Thyroid gland (tissue), 4 donors: ENCODE measurements around the gene PWWP2A. TPM values are rescaled to one million over a fixed set of nuclear protein-coding genes. Genes with fewer than 3 reads are reported as not detected.

Experiments used
- DNase-seq, 2 donors: peaks; one replicate each; pipeline ENCODE4 v3.0.0-alpha.2; 2019
- H3K27ac ChIP-seq, 3 donors: fragments of 200-600 bp; sonication (generic); 1 replicate in 2 of 3; 2 replicates in 1 of 3; pipeline ENCODE4 v1.5.1; 2016 to 2019; ENCODE audit warnings: mild to moderate bottlenecking in 1 of 3, moderate library complexity in 1 of 3
- H3K27me3 ChIP-seq: fragments of 200-600 bp; sonication (generic); one replicate; pipeline ENCODE4 v1.5.1; 2019
- H3K36me3 ChIP-seq, 2 donors: fragments of 200-600 bp; sonication (generic); one replicate each; pipeline ENCODE4 v1.5.1; 2016 to 2019
- H3K4me1 ChIP-seq, 2 donors: fragments of 200-600 bp; sonication (generic); one replicate each; pipeline ENCODE4 v1.5.1; 2017 to 2019
- H3K4me3 ChIP-seq, 3 donors: fragments of 200-600 bp; sonication (generic); replicated peaks in 1 of 3; 1 replicate in 2 of 3; 2 replicates in 1 of 3; pipeline ENCODE4 v1.5.1; 2016; ENCODE audit warnings: mild to moderate bottlenecking in 1 of 3
- H3K9me3 ChIP-seq: fragments of 200-600 bp; sonication (generic); one replicate; pipeline ENCODE4 v1.5.1; 2017
- POLR2A ChIP-seq, 2 donors: fragments of 450-650 bp; IDR thresholded peaks; one replicate each; pipeline ENCODE4 v1.6.1; 2017; ENCODE audit warnings: antibody characterized with exemption in 2 of 2, mild to moderate bottlenecking in 2 of 2, moderate library complexity in 1 of 2
- WGBS, 2 donors: methylation state at CpG; one replicate each; pipeline ENCODE4 v1.1.5; 2017; 5-methylcytosine and 5-hydroxymethylcytosine counted together
- intact Hi-C: fragments of 100-400 bp; cut with DNase I; formaldehyde crosslinking; loops from one replicate; pipeline ENCODE4 v1.15.1; 2023
- total RNA-seq, 4 donors: library from RNA; depleted of rRNA; stranded (reverse); fragments of >200 nt; gene quantifications; one replicate each; pipeline ENCODE4 v1.2.3, GENCODE V29; 2016
- TF ChIP-seq, protein P1 (sequence below), 6 experiments: fragments of 200-600 bp in 3 of 6; fragments of 450-650 bp in 3 of 6; sonication (generic) in 3 of 6; IDR thresholded peaks; one replicate each; pipeline ENCODE4 v1.5.1; 2016 to 2019; ENCODE audit warnings: antibody characterized with exemption in 6 of 6, mild to moderate bottlenecking in 2 of 6, inconsistent platforms in 1 of 6, moderate library complexity in 1 of 6

Gene PWWP2A
- total RNA-seq, 4 donors from 2014 or later = 28.9 to 57.3 (median 38.2) TPM

- Histone ChIP-seq H3K4me3 (no peak overlapping the region), H3K4me1 (no peaks in the 10 kb centered on the region), H3K36me3 (no peaks in the 10 kb centered on the region), H3K27me3 (no peaks in the 10 kb centered on the region), H3K9me3 (no peaks in the 10 kb centered on the region), H3K27ac (no peak overlapping the region)
- DNase-seq = no peak
- WGBS, 2 donors = 95 to 96% methylated on average over 9 of the region's 9 CpGs
- intact Hi-C loops = no loop called here
- TF ChIP-seq POLR2A (IDR thresholded peaks at IDR 0.05) = no peak
- TF ChIP-seq, protein P1, sequence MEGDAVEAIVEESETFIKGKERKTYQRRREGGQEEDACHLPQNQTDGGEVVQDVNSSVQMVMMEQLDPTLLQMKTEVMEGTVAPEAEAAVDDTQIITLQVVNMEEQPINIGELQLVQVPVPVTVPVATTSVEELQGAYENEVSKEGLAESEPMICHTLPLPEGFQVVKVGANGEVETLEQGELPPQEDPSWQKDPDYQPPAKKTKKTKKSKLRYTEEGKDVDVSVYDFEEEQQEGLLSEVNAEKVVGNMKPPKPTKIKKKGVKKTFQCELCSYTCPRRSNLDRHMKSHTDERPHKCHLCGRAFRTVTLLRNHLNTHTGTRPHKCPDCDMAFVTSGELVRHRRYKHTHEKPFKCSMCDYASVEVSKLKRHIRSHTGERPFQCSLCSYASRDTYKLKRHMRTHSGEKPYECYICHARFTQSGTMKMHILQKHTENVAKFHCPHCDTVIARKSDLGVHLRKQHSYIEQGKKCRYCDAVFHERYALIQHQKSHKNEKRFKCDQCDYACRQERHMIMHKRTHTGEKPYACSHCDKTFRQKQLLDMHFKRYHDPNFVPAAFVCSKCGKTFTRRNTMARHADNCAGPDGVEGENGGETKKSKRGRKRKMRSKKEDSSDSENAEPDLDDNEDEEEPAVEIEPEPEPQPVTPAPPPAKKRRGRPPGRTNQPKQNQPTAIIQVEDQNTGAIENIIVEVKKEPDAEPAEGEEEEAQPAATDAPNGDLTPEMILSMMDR (IDR thresholded peaks at IDR 0.05) = no peak
Observed at GRCh38 chr5:160158087-160158486, 38.8 kb upstream of the PWWP2A start.

GRCh38 chr5:160155017-160155750 is 35.9 kb upstream of the PWWP2A start:
- intact Hi-C loops = no loop called here
- no peaks in the 10 kb centered on the region for H3K4me1 ChIP-seq
- H3K4me3 ChIP-seq = no peak overlapping the region
- no peak for DNase-seq
- H3K27ac ChIP-seq = no peak overlapping the region
- no peaks in the 10 kb centered on the region for H3K36me3 ChIP-seq
- H3K9me3 ChIP-seq = no peaks in the 10 kb centered on the region
- TF ChIP-seq POLR2A (IDR thresholded peaks at IDR 0.05) = no peak
- TF ChIP-seq, protein P1 (IDR thresholded peaks at IDR 0.05) = no peak
- H3K27me3 ChIP-seq = no peaks in the 10 kb centered on the region
- WGBS, 2 donors = 97 to 98% methylated on average over 6 of the region's 6 CpGs

- H3K4me3 ChIP-seq = no peak overlapping the region
- H3K27me3 ChIP-seq = no peaks in the 10 kb centered on the region
- TF ChIP-seq POLR2A (IDR thresholded peaks at IDR 0.05) = no peak
- TF ChIP-seq, protein P1 (IDR thresholded peaks at IDR 0.05) = no peak
- H3K27ac ChIP-seq = no peak overlapping the region
- intact Hi-C loops = no loop called here
- DNase-seq = no peak
- no peaks in the 10 kb centered on the region for H3K9me3 ChIP-seq
- no peaks in the 10 kb centered on the region for H3K4me1 ChIP-seq
- no peaks in the 10 kb centered on the region for H3K36me3 ChIP-seq
- WGBS, 2 donors = 85 to 90% methylated on average over 6 of the region's 6 CpGs
Observed at GRCh38 chr5:160152901-160153300, 33.7 kb upstream of the PWWP2A start.

GRCh38 chr5:160152287-160152686 is 33.0 kb upstream of the PWWP2A start:
- no peak for DNase-seq
- Histone ChIP-seq H3K27ac (no peak overlapping the region), H3K36me3 (no peaks in the 10 kb centered on the region), H3K4me1 (no peaks in the 10 kb centered on the region), H3K4me3 (no peak overlapping the region), H3K27me3 (no peaks in the 10 kb centered on the region), H3K9me3 (no peaks in the 10 kb centered on the region)
- WGBS, 2 donors = 93 to 96% methylated on average over 1 of the region's 1 CpG
- intact Hi-C loops = no loop called here
- TF ChIP-seq, protein P1 (IDR thresholded peaks at IDR 0.05) = no peak

DNA sequence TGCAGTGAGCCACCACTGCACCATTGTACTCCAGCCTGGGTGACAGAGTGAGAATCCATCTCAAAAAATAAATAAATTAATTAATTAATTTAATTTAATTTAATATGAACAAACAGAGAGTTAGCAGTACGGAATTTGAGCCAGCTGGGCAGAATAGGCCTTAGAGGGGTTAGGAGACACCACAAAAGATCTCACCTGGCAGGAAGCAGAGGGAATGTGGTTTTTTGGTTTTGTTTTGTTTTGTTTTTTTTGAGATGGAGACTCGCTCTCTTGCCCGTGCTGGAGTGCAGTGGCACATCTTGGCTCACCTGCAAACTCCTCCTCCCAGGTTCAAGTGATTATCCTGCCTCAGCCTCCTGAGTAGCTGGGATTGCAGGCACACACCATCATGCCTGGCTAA is 31.8 kb upstream of the PWWP2A start:
- H3K4me3 ChIP-seq = no peak overlapping the region
- no peaks in the 10 kb centered on the region for H3K9me3 ChIP-seq
- no peak for DNase-seq
- WGBS, 2 donors = 61 to 76% methylated on average over 3 of the region's 3 CpGs
- intact Hi-C loops = no loop called here
- TF ChIP-seq, protein P1 (IDR thresholded peaks at IDR 0.05) = no peak
- TF ChIP-seq POLR2A (IDR thresholded peaks at IDR 0.05) = no peak
- no peaks in the 10 kb centered on the region for H3K4me1 ChIP-seq
- H3K27me3 ChIP-seq = no peaks in the 10 kb centered on the region
- H3K36me3 ChIP-seq = no peaks in the 10 kb centered on the region
- no peak overlapping the region for H3K27ac ChIP-seq
